Breast epithelium (tissue), 3 donors: ENCODE measurements around the gene BLOC1S3.

ENCODE experiments used
- POLR2AphosphoS5 ChIP-seq, 3 donors: sonication (generic); formaldehyde crosslinking; IDR thresholded peaks; one replicate each; pipeline ENCODE4 v1.6.1; 2017; ENCODE audit warnings: antibody characterized with exemption in 3 of 3
- TF ChIP-seq, protein P1 (sequence below), 3 donors: fragments of 450-650 bp; IDR thresholded peaks; one replicate each; pipeline ENCODE4 v1.5.1; 2016 to 2017; ENCODE audit warnings: antibody characterized with exemption in 3 of 3, mild to moderate bottlenecking in 3 of 3, moderate library complexity in 3 of 3

DNA sequence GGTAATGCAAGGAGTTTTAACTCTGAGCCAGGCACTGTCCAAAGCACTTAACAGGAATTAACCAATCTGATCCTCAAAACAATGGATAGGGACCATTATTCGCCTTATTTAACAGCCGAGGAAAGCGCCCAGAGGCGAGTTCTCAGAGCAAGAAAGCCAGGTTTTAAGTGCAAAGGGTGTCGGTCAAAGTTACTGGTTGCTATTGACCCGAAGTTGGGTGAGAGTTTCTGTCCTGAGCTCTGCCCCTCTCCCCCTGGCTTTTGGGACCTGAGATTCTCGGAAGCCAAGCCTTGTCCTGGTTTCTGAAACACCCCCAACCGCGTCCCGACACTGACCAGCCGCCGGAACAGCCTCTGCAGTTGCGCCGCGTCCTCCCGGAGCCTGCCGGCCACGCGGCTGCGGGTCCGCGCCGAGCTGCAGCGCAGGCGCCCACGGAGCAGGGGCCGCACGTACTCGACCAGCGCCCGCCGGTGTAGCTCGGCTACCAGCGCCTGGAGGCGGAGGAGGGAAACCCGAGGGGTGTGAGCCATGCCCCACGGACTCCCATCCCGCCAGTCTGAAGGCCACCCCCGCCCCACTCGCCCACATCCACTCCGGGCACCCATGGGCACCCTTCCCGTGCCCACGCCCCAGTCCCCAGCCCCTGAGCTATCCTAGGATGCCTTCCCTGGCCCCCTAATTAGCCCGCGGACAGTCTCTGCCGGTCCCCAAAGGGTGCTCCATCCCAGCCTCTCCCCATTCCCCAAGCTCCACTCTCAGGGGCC lies 38.8 kb downstream of the BLOC1S3 start:
- TF ChIP-seq, protein P1, sequence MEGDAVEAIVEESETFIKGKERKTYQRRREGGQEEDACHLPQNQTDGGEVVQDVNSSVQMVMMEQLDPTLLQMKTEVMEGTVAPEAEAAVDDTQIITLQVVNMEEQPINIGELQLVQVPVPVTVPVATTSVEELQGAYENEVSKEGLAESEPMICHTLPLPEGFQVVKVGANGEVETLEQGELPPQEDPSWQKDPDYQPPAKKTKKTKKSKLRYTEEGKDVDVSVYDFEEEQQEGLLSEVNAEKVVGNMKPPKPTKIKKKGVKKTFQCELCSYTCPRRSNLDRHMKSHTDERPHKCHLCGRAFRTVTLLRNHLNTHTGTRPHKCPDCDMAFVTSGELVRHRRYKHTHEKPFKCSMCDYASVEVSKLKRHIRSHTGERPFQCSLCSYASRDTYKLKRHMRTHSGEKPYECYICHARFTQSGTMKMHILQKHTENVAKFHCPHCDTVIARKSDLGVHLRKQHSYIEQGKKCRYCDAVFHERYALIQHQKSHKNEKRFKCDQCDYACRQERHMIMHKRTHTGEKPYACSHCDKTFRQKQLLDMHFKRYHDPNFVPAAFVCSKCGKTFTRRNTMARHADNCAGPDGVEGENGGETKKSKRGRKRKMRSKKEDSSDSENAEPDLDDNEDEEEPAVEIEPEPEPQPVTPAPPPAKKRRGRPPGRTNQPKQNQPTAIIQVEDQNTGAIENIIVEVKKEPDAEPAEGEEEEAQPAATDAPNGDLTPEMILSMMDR (IDR thresholded peaks at IDR 0.05), result no peak
- no peak for TF ChIP-seq POLR2AphosphoS5 (IDR thresholded peaks at IDR 0.05)
